DMS153 (cell line): Measurements from ENCODE around the gene ADAM12.

Source experiments
- DNase-seq: peaks from one replicate; lab custom pipeline; 2025; lab: John Stamatoyannopoulos, UW

The ADAM12 gene

DNA sequence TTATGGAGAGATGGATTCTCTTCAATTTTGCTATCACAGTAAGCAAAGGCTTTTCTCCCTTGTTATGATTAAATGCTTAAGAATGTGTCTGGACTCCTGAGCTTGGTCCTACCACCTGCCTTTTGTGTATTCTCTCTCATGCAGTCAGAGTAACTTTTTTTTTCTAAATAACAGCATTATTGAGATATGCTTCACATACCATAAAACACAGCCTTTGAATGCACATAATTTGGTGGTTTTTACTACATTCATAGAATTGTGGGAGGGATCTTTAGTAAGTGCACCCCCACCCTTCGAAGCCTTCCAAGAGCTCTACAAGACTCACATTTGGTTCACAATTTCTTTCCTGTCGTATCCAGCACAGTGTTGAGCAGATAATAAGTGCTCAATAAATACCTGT is 175.5 kb downstream of the ADAM12 start:
- no peak for DNase-seq

DNA sequence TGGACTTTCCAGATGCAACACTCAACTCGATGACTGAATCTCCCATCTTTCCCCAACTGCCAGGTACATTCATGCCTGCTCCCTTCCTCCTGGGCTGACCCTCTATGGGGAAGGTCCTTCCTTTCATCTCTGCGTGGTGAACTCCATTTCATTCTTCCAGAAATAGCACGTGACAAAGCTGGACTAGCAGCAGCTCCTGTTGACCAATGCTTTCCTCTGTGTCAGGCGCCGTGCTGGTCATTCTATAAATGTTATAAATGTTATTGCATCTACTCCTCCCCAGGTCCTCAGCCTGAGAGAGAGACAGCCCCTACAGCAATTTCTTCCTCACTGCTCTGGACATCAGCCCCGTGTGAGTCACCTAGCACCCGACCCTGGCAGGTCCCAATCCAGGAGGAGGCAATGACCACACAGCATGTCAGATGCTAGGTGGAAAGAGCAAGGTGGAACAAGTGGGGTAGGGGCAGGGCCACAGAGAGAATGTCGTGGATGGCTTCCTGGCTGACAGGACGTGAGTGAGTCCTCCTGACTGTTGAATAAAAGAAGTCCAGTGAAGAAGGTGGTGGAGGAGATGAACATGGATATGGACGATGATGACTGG is 178.1 kb downstream of the ADAM12 start:
- no peak for DNase-seq

DNA sequence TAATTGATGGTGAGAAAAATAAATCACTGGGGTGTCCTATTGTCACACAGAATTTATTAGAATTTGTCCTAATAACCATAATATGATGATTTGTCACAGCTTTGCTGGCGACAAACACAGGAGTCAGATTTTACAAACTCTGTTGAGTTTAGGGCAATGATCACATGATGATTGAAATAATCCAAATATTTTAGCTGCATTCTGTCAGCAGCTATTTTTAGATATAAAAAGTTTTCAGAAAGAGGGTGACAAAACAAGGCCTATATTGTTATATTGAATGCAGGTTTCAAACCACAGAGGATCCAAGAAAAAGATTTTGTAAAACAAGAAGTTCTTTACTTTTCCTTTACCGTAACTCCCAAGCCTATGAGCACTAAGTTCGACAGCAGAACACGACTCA is 178.8 kb downstream of the ADAM12 start:
- no peak for DNase-seq

DNA sequence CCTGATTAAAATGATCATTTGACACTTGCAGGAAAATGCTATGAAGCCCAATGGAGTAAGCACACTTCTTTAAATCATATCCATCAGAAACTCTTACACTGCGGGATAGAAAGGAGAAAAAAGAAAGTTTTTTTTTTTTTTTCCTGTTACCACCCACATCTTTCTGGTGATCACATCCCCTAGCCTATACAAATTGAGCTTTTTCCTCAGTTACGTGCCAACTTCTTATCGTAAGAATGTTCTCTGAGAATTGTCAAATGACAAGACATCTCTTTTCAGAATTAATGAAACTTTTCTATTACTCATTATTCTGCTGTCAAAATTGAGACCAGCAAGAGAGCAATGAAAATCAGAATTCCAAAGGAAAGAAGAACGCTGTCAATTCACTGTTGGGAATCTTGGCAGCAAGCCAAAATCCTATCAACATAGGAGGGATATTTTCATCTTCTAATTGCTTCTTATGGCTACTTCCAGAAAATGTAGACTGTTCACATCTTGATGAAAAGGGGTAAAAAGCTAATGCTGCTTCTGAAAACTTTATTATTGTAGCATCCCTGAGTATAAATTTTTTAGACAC is 179.5 kb downstream of the ADAM12 start:
- no peak for DNase-seq

DNA sequence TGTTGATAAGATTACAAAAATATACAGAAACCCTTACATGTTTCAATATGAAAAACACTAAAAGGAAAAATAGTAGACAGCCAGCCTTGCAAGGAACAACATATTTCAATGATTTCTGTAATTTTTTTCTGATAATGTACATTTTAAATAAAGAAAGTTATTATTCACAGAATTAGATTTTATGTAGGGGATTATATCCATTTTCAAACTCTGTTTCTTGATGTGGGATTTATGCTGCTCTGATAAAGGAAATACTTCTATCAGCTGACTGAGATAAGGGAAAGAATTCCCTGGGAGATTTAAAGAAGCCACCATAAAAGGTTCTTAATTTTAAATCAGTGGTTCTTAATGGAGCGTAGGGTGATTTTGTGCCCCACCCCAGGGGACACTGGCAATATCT is 180.4 kb downstream of the ADAM12 start:
- DNase-seq, result no peak

DNA sequence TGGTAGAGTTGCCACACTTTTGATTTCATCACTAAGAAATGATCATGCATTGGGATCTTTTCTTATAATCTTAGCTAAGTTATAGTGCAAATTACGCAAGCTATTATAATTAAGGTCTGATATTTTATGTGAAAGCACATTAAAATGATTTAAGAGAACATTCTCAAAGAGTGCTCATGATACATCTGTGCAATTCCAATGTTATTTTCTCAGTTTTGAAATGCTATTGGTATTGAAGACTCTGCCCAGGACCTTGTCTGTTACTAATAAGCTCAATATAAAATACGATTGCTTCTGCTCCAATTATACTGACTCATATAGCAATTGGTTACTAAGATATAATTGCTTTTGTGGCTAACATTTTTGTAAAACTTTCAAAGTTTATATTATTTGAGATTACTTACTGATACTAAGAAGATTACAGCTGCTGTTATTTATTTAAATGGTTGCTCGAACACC is 180.9 kb downstream of the ADAM12 start:
- no peak for DNase-seq

DNA sequence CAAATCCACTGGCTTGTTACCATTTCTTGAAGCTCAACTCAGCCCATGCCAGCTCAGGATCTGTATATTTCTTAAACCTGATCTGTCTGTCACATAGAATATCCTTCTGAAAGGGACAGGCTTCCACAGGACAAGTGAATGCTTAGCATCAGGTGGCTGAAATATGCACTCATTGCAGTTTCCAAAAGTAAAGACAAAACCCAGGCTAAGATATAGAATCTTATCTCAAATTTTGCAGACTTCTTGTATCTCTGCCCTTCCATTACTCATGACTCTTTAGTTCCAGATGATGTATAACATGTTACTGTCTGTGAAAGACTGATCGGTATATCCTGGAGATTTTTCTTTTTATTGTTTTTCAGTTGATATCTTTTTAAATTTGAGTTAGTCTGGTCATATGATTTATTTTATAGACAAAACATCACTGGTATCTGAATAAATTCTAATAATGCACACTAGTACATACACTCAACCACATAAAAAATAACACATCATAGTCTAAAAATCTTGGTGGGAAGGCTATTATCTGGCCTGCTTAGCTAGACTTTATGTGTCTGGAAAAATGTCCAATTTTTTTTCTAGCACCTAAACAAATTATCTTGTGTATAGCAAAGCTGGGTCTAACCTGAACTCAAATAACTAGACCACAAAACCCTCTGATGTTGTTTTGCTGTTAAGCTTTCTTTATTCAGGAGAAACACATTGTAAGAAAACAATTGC is 182.6 kb downstream of the ADAM12 start:
- DNase-seq, result no peak

DNA sequence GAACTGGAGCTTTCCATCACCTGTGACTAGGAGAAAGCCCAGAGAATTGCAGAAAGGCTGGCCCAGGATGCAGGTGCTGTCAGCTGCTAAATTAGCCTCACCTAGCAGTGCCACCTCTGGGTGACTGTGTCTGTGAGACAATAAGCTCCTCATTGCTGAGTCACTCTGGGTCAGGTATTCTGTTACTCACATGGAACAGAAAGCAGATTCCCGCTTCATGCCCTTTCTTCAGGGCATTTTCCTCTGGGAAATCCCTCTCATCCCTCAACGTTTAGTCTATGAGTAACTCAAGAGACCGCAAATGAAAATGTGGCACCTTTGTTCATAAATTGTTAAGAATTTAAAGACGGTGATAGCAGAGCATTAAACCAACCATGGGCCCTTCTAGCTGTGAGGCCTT is 184.0 kb downstream of the ADAM12 start:
- DNase-seq, result peak; percentile 22

DNA sequence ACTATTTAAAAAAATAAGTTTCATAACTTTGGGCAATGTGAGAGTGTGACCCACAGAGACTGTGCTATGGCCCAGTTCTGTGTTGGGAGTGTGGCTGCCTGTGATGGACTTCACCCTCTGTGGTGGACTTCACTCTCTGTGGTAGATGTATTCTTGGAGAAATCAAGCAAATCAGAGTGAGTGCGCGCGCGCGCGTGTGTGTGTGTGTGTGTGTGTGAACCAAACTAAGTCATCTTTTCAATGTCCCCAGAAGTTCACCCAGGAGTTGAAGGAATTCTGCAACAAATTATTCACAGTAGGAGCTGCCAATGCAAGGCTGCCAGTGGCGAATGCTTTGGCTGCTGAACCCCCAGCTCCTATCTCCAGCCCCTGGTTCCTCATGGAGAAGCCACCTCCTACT is 184.5 kb downstream of the ADAM12 start:
- no peak for DNase-seq

DNA sequence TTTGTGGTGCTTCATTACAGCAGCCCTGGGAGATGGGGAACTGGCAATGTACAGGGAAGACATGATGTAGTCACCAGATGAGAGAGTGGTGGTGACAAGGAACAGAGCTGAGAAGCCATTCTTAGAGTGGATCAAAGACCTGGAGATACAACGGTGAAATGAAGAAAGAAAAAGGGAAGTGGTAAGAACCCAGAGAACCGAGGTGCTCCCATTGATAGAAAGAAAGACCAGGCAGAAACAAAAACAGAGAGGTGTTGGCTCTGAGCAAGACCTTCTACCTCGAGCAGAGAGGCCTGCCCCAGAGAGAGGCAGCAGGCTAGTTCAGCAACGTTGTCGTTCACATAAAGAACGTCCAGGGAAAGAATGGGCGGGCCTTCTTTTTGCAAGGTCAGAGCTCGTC is 186.7 kb downstream of the ADAM12 start:
- DNase-seq, result no peak

DNA sequence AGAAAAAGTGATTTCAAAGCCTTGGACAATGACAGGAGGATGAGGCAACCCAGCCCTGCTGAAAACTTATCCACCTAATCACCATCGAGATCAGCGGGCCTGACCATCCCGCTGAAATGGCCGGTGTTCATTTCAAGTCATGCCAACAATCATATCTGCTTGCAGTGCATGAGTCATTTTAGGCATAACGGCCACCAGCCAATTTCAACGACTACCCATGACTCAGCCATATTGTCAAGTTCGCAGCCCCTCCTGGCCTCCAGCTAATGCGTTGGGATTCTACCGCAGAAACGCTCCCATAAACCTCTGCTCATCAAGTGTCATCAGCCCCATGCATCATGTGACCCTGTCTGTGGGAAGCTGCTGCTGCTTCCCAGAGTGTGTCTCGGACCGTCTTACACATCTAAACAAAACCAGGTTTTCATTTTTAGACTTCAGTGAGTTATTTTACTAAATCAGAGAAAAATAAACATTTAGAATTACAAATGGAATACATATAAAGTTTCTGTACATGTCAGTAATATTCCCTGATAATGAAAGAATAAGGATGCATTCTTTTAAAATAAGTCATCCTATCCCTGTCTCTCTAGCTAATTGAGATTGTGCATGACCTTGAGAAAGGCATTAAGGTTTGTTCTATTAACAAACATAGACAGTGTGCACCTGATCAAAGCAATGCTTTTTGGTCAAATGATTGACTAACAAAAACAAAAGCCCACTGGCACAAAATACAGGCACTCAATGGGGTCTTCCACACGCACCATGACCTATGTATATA is 188.9 kb downstream of the ADAM12 start:
- no peak for DNase-seq

DNA sequence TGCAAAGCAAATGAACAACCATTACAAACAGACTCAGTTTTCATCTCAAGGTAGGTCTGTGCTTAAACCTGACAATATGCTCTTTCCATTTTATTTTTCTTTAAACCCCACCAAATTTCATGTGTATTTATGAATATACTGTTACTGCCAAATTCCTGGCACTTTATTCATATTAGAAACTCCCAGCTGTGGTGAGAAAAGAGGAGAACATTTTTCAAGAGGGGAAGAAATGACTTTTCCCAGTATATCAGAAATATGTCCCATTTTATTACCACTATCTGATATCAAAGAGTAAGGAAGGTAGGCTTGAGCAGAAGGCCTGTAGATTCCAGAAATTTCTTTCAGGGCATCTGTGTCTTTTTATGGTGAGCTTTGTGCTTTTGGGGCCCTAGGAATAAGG is 189.6 kb downstream of the ADAM12 start:
- no peak for DNase-seq

DNA sequence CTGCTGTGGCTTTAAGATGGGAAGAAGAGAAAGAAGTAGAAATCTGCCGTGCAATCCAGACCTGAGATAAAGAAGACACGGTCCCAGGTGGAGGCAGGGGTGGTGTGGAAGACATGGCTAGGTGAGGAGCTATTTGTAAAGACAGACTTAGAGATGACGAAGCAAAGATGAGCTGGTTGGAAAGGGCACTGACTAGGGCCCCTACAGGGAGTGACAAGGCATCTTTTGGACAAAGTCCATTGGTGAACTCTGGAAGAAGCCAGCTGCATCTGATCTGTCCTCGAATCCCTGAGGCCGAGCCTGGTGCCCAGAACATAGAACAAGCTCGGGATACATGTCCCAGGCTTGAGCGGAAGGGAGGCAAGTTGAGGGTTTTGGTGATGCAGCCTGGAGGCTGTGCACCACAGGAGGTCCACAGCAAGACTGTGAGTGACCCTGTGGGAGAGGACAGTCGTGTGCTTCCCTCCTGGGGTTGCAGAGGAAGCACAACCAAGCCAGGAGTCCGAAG is 191.2 kb downstream of the ADAM12 start:
- DNase-seq, result no peak

DNA sequence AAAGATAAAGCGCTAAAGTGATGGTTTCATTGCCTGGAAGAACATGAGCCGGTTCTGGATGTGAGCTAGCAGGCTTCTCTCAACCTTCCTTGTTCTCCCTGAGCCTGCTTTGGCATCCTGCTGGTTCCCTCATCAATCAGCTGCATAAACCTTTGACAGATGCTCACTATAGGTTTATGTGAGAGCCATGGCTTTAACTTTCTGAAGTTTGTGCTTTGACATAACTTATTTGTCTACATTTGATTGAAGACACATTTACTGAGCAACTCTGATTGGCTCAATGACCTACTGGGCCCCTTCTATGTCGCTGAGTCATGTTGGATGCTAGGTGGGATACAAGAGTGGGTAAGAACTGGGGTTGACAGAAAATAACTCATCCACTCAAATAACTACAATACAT is 192.0 kb downstream of the ADAM12 start:
- DNase-seq, result no peak

DNA sequence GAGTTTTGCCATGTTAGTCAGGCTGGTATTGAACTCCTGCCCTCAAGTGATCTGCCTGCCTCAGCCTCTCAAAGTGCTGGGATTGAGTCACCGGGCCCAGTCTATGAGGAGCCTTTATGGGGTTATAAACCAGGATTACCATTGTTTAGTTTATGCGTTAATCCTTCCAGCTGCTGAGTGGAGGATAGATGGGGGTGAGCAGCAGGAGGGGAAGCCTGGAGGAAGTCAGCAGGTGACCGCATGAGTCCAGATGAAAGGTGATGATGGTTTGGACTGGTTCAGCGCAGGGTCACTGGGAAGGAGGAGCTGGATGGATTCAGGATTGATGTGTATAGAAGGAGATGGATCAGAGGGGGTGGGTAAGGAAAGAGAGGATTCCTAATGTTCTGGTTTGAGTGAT is 197.1 kb downstream of the ADAM12 start:
- no peak for DNase-seq

DNA sequence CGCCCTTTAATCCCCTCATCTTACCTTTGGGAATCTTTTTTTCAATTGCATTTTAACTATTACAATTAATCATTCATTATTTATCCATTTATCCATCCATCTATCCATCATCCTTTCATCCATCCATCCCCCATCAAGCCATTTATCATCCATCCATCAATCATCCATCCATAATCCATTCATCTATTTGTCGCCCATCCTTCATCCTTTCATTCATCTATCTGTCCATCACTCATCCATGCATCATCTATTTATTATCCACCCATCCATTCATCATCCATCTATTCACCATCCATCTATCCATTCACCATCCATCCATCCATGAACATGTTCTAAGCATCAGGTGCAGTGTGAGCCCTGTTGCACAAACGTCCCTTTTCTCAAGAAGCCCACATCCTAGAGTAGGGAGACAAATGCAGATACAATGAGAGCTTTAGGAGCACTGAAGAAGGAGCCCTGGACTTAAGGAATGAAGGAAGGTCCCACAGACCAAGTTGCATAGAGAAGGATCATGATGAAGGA is 199.5 kb downstream of the ADAM12 start:
- DNase-seq, result no peak

DNA sequence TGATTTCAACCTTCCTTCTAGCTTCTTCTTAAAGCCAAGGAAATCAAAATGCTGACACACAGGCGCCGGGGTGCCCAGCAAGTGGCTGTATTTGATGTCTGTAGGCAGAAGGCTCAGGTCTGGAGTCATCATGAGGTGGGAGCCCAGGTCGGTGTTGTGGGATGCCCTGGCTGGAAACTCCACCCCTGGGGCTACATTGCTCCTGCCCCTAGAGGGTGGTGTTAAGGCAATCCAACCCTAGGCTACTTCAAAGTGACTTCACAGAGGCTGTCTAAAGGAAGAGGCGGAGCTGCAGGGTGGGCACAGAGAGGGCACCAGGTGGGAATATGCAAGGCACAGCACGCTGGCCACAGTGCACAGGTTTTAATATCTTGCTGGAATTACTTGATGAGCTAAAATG is 200.9 kb downstream of the ADAM12 start:
- DNase-seq, result no peak

DNA sequence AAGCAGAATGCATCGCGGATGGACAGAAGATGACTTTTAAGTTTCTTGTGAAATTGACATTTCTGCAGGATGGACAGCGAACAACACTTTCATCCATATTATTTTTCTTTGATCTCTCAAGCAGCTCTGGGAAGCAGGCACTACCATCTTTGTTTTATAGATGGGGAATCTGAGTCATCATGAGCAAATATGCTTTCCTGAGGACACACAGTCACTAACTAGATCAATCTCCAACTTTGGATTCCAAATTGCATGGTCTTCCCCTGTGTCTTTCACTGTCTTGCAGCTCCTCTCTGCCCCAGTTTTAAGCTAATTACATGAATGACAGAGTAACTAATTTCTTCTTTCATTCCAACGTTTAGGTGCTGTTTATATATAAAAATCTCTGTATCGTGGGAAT is 201.5 kb downstream of the ADAM12 start:
- no peak for DNase-seq

DNA sequence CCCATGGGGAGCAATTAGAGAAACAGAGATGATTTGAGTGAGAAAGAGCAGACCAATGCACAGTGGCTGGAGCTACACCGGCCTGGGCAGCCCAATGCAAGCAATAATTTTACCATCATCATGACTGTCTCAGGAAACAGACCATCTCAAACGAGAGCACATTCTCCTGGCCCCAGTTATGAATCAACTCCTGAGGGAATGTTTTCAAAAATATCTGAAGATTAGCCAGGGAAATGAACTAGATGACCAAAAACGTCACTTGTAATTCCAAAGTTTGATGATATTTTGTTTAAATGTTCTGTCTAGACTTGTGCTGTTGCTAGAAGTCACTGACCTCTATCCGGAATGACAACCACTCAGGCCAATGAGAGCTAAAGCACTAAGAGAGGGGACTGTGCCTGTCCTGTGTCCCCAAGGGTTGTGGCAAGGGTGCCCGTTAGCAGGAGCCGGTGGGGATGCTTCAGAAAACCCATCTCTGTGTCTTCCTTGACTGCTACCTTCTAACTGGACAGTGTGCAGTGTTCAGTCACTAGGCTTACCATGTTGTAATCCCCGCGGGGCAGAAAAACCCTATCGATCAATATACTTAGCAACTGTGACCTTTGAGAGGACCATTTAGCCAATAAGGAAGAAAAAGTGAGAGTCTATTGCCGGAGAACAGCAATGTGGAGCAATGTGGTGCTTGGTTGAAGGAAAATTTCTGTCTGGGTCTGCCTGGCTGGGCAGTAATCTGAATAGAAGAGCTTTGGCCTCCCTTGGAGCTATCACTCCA is 202.4 kb downstream of the ADAM12 start:
- no peak for DNase-seq

DNA sequence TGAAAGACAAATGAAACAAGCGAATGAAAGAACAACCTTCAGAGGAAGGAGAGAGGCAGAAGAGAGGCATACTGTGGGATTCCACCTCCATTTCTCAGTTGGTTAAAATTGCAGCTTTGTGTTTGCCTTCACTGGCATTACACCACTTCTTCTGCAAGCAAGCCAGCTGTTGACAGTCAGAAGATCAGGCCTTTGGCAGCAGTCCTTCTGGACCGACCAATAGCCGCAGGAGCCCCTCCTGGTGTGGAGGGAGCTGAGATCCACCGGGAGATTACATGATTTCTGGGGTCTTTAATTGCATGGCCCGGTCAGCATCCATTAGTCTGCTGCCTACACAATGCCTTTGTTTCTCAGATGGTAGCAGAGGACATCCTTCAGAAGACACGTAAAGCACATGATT is 206.7 kb downstream of the ADAM12 start:
- no peak for DNase-seq

DNA sequence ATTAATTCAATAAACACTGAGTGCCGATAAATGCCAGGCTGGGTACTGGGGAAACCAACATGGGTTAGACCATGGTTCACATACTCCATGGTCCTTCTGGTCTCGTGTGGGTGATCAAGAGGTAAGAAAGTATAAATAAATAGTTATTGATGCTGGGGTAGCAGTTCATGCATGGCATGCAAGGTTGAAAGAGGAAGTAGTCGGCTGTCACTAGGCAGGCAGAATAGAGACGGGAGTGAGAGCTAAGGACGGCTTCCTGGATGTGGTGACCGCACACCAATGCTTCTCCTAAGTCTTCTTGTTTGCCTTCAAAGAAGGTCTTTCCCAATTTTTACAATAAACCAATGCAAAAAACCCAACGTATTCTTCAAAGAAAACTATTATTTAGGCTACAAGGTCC is 208.6 kb downstream of the ADAM12 start:
- no peak for DNase-seq
